Brain microvascular endothelial cell (primary cell): ENCODE results near the gene PANK3.
"Not testable (repeated sequence)": the region's sequence is repeated elsewhere in the genome, so short reads cannot be mapped to it uniquely, and the experiment has no call there.

ENCODE experiments used
- DNase-seq: peaks from one replicate; pipeline ENCODE4 v3.0.0-alpha.2; 2020
- H3K27ac ChIP-seq: fragments of 250-450 bp; sonication (Bioruptor Pico); 2 replicates; pipeline ENCODE4 v1.5.1; 2020; ENCODE audit warnings: mild to moderate bottlenecking, moderate library complexity
- H3K27me3 ChIP-seq: fragments of 250-450 bp; sonication (Bioruptor Pico); replicated peaks from 2 replicates; pipeline ENCODE4 v1.5.1; 2020; ENCODE audit warnings: mild to moderate bottlenecking
- H3K36me3 ChIP-seq: fragments of 250-450 bp; sonication (Bioruptor Pico); replicated peaks from 2 replicates; pipeline ENCODE4 v1.5.1; 2020; ENCODE audit warnings: mild to moderate bottlenecking
- H3K4me3 ChIP-seq: 2 replicates; pipeline ENCODE4 v1.5.1; 2011; ENCODE audit warnings: low read depth, mild to moderate bottlenecking, control low read depth, low read length, moderate library complexity
- in situ Hi-C: cut with HindIII; loops from 2 replicates; pipeline ENCODE4 v1.10.0; 2017; ENCODE audit warnings: low sequenced_read_pairs, low pct_ligation_motif_present
- TF ChIP-seq, protein P1 (sequence below): IDR thresholded peaks from 2 replicates; pipeline ENCODE4 v1.5.1; 2011; ENCODE audit warnings: low read depth, mild to moderate bottlenecking, moderate library complexity, low read length, control low read depth, inconsistent platforms; ENCODE audit errors: missing control alignments

PANK3 gene

DNA sequence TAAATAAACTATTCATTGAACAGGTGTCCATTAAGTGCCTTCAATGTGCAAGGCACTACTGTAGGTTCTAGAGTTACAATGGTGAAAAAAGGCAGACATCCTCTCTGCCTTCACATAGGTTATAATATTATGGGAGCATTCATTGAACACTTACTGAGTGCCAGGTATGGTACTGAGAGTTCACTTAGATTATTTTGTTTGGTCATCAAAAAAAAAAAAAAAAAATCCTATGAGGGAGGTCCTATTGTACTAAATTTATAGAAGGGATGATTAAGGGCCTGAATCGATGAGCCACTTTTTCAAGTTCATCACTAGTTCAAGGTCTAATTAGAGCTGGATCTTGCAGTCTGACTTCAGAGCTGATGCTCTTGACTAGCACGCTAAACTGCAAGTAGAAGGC lies 22.8 kb upstream of the PANK3 start:
- TF ChIP-seq, protein P1, sequence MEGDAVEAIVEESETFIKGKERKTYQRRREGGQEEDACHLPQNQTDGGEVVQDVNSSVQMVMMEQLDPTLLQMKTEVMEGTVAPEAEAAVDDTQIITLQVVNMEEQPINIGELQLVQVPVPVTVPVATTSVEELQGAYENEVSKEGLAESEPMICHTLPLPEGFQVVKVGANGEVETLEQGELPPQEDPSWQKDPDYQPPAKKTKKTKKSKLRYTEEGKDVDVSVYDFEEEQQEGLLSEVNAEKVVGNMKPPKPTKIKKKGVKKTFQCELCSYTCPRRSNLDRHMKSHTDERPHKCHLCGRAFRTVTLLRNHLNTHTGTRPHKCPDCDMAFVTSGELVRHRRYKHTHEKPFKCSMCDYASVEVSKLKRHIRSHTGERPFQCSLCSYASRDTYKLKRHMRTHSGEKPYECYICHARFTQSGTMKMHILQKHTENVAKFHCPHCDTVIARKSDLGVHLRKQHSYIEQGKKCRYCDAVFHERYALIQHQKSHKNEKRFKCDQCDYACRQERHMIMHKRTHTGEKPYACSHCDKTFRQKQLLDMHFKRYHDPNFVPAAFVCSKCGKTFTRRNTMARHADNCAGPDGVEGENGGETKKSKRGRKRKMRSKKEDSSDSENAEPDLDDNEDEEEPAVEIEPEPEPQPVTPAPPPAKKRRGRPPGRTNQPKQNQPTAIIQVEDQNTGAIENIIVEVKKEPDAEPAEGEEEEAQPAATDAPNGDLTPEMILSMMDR: no peak
- Histone ChIP-seq H3K27me3 (no peaks in the 10 kb centered on the region), H3K36me3 (no peaks in the 10 kb centered on the region), H3K4me3 (no peak overlapping the region), H3K27ac (no peak overlapping the region)
- in situ Hi-C loops: no loop called here
- no peak for DNase-seq

DNA sequence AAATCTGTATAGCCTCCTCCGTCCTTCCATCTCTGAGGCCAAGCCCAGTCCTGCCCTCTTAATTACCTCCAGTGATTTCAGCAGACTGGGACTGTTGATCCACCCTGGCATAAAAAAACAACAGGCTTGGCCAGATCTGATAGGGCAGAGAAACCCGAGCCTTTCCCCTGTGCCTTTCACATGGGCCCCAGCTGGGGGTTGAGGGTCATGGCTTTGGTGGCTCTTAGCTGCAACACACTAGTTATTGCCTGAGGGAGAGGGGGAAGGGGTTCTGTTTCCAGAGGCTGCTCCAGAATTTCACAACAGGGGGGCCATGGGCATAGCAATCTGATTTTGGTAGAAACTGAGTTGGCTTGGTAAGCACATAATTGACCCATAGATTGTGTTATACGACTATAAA lies 21.2 kb upstream of the PANK3 start:
- DNase-seq: no peak
- Histone ChIP-seq H3K4me3 (no peak overlapping the region), H3K36me3 (no peaks in the 10 kb centered on the region), H3K27me3 (peaks cover 3% of the 10 kb centered on the region), H3K27ac (no peak overlapping the region)
- TF ChIP-seq, protein P1: no peak
- in situ Hi-C loops: no loop called here

DNA sequence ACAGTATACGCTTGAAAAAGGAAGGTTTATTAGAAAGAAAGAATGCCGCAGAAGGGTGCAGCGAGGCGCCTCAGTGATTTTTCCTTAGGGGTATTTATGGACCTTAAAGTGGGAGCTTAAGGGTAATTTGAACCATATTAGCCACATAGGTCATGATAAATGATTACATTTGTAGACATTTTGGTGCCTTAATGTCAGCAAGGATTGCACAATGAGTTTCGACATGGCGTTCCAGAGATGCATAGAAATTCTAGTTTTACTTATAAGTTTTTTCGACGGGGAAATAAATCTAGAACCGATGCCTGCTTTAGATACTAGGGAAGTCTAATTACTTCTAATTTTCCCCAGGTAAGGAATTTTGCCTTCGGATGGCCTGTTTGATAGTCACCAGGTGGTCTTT lies 20.7 kb upstream of the PANK3 start:
- no peak overlapping the region for H3K4me3 ChIP-seq
- DNase-seq: no peak
- in situ Hi-C loops: no loop called here
- TF ChIP-seq, protein P1: no peak
- H3K27me3 ChIP-seq: peaks cover 3% of the 10 kb centered on the region
- H3K27ac ChIP-seq: no peak overlapping the region
- no peaks in the 10 kb centered on the region for H3K36me3 ChIP-seq

DNA sequence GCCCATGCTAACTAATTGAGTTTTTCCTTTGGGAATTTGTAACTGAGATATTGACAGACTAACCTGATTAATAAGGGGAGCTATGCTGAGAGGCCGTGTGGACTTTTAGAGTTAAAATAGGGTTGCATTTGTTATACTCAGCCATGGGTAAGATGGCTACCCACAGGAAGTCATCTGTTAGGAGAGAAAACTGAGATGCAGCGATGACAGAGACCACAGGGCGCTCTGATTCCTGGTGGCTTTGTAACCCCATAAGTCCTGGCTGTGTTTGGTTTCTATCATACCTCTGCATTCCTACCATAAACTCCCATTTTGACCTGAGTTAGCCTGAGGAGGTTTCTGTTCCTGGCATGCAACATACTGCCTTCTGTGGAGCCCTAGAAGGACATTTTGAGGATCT lies 19.5 kb upstream of the PANK3 start:
- no peaks in the 10 kb centered on the region for H3K36me3 ChIP-seq
- no peak for DNase-seq
- in situ Hi-C loops: no loop called here
- H3K27ac ChIP-seq: no peak overlapping the region
- H3K27me3 ChIP-seq: peaks cover 3% of the 10 kb centered on the region
- TF ChIP-seq, protein P1: no peak
- H3K4me3 ChIP-seq: no peak overlapping the region

DNA sequence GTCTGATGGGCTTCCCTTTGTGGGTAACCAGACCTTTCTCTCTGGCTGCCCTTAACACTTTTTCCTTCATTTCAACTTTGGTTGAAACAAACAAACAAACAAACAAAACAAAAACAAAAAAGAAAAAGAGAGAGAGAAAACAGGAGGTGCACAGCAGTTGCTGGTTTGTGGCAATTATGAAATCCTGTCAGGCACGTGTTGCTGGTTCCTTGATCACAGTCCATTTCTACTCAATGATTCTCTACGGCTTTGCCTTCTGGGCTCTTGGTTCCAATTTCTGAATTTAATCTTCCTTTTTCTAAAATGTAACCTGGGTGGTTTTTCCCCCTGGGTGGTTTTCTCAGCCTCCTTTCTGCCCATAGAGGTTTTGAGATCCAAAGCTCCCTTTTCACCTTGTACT lies 17.8 kb upstream of the PANK3 start:
- in situ Hi-C loops: no loop called here
- TF ChIP-seq, protein P1: no peak
- peaks cover 3% of the 10 kb centered on the region for H3K27me3 ChIP-seq
- no peak for DNase-seq
- no peaks in the 10 kb centered on the region for H3K36me3 ChIP-seq
- H3K27ac ChIP-seq: no peak overlapping the region
- H3K4me3 ChIP-seq: no peak overlapping the region

DNA sequence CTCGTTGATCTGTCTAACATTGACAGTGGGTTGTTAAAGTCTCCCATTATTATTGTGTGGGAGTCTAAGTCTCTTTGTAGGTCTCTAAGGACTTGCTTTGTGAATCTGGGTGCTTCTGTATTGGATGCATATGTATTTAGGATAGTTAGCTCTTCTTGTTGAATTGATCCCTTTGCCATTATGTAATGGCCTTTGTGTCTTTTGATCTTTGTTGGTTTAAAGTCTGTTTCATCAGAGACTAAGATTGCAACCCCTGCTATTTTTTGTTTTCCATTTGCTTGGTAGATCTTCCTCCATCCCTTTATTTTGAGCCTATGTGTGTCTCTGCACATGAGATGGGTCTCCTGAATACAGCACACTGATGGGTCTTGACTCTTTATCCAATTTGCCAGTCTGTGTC lies 17.0 kb upstream of the PANK3 start:
- in situ Hi-C loops: not testable (repeated sequence)

DNA sequence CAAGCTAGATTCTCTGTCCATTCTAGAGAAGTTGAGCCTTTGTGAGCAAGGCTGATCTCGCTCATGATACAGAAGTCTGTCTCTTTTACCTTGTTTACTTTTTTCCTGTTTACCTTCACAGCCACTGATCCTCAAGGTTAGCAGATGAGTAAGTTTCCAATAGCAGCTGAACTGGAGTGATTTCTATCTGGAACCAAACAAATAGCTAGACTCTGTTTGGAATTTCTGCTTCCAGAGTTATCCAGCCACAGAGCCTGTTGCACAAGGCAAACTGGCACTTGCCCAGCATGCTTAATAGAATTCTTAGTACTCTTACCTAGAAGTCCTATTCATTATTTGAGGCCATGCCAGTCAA lies 12.8 kb upstream of the PANK3 start:
- in situ Hi-C loops: no loop called here
- no peak for DNase-seq
- Histone ChIP-seq H3K36me3 (no peaks in the 10 kb centered on the region), H3K27me3 (peaks cover 3% of the 10 kb centered on the region), H3K27ac (no peak overlapping the region), H3K4me3 (no peak overlapping the region)
- TF ChIP-seq, protein P1: no peak

More for the DNA sequence above, 17.0 kb upstream of the PANK3 start:
- H3K27ac ChIP-seq, H3K4me3 ChIP-seq, DNase-seq, H3K27me3 ChIP-seq, H3K36me3 ChIP-seq: not testable (repeated sequence)
